ENCODE results near the gene NCKAP5. TPM values are rescaled to one million over a fixed set of nuclear protein-coding genes. Genes with fewer than 3 reads are reported as not detected.

NCKAP5 gene
- total RNA-seq, 1 donor from 2014 or later: not detected

DNA sequence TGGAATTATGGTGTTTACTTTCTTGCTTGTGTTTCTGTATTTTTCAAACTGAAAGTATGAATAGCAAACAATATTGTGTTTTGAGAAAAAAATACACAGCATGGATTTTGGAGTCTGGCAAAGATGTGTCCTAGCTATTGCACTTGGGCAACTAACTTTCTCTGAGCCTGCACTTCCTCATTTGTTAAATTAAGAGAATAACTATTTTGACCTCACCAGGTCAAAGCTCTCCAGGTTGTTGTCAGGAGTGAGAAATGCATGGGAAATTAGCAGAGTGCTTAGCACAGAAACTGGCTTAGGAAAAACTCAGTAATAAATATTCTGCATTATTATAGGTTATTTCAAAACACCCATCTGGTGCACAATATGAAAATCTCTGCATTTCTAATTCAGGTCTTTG lies 926.4 kb downstream of the NCKAP5 start:
- Mint-ChIP-seq H3K4me3 (no peak overlapping the region), H3K27ac (no peak overlapping the region), H3K4me1 (no peaks in the 10 kb centered on the region), H3K36me3 (ENCODE audit: low read depth) (no peaks in the 10 kb centered on the region), H3K27me3 (no peaks in the 10 kb centered on the region), H3K9me3 (no peaks in the 10 kb centered on the region)
- no peak for DNase-seq
- intact Hi-C loops (cut with micrococcal nuclease): no loop called here

DNA sequence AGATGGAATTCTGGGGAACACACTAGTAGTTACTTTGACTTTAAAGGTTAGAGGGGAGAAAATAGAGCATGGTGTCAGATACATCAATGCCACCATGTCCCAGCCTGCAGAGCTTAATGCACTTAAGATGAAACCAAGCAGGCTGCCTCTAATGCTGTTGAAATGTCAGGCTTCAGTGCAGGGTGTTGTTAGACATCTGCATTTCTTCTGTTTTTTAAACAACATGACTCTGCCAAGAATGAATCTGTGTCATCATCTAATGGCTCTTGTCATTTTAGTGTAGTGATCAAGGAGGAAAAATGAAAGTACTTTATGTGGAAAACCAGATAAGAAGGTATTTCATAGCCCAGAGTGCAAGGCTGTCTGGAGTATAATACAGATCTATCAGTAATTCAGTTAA lies 928.1 kb downstream of the NCKAP5 start:
- H3K27me3 Mint-ChIP-seq: no peaks in the 10 kb centered on the region
- H3K27ac Mint-ChIP-seq: no peak overlapping the region
- no peak for DNase-seq
- no peak overlapping the region for H3K4me3 Mint-ChIP-seq
- no peaks in the 10 kb centered on the region for H3K36me3 Mint-ChIP-seq (ENCODE audit: low read depth)
- H3K4me1 Mint-ChIP-seq: no peaks in the 10 kb centered on the region
- intact Hi-C loops (cut with micrococcal nuclease): no loop called here
- H3K9me3 Mint-ChIP-seq: no peaks in the 10 kb centered on the region

DNA sequence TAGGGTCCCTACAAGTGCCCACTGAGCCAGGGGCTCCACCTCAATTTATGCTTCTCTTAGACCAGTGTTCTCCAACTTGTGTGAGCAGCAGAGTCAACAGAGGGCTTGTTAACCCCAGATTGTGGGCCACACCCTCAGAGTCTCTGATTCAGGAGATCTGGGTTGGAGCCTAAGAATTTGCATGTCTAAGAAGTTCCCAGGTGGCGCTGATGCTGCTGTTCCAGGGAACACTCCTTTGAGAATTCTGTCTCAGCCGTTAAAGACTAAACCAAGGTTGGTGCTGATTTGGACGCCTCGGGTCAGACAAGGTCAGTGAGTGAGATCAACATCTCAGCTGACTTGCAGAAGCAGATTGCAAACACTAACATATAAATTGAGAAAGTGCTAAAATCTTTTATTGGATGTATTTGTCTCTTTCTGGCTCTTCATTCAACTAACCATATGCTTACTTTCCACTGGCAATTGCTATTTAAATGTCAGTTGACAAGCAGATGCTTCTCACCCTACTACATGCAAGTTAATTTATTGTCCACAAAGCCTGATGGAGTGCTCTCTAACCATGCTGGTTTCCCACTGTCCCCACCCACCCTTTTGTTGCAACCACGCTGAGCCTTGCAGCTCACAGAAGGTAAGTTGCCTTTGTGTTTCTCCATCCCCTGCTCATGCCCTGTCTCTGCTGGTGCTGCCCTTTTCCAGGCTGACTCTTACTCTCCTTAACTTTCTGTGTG lies 929.8 kb downstream of the NCKAP5 start:
- Mint-ChIP-seq H3K36me3 (ENCODE audit: low read depth) (no peaks in the 10 kb centered on the region), H3K4me1 (no peaks in the 10 kb centered on the region), H3K27me3 (no peaks in the 10 kb centered on the region), H3K4me3 (no peak overlapping the region), H3K9me3 (no peaks in the 10 kb centered on the region), H3K27ac (no peak overlapping the region)
- intact Hi-C loops (cut with micrococcal nuclease): no loop called here
- no peak for DNase-seq

DNA sequence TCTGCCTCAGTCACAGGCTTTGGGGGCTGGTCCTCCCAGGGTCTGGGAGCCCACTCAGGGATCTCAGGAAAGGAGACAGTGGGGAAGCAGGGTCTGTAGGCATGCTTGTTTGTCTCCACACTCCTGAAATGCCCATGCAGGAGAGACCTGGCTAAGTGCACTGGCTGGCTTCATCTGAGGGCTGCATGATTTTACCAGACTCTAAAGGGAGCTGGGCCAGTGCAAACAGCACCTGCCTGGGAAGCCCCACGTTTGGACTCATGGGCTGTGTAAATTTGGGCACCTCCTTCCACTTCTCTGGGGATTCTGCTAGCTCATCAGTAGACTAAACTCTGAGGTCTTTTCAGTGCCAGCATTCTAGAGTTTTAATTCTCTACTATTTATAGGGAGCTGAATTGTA lies 931.9 kb downstream of the NCKAP5 start:
- H3K4me3 Mint-ChIP-seq: no peak overlapping the region
- H3K27ac Mint-ChIP-seq: no peak overlapping the region
- no peaks in the 10 kb centered on the region for H3K4me1 Mint-ChIP-seq
- H3K27me3 Mint-ChIP-seq: no peaks in the 10 kb centered on the region
- no peak for DNase-seq
- no peaks in the 10 kb centered on the region for H3K36me3 Mint-ChIP-seq (ENCODE audit: low read depth)
- intact Hi-C loops (cut with micrococcal nuclease): no loop called here
- no peaks in the 10 kb centered on the region for H3K9me3 Mint-ChIP-seq

DNA sequence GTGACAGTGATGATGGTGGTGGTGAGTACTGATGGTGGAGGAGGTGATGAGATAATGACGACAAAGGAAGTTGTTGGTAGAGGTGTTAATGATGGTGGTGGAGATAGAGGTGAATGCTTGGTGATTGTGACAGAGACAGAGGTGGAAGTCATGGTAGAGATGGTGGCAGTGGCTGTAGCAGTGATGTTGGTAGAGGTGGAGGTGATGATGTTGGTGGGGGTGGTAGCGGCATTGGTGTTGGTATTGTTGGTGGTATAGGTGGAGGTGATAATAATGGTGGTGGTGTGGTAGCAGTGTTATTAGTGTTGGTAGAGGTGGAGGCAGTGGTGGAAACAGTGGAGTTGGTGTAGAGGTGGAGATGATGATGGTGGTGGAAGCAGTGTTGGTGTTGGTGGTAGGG lies 934.6 kb downstream of the NCKAP5 start:
- intact Hi-C loops (cut with micrococcal nuclease): no loop called here
- Mint-ChIP-seq H3K27ac (no peak overlapping the region), H3K4me3 (no peak overlapping the region), H3K36me3 (ENCODE audit: low read depth) (no peaks in the 10 kb centered on the region), H3K27me3 (no peaks in the 10 kb centered on the region), H3K4me1 (no peaks in the 10 kb centered on the region), H3K9me3 (no peaks in the 10 kb centered on the region)
- DNase-seq: no peak

DNA sequence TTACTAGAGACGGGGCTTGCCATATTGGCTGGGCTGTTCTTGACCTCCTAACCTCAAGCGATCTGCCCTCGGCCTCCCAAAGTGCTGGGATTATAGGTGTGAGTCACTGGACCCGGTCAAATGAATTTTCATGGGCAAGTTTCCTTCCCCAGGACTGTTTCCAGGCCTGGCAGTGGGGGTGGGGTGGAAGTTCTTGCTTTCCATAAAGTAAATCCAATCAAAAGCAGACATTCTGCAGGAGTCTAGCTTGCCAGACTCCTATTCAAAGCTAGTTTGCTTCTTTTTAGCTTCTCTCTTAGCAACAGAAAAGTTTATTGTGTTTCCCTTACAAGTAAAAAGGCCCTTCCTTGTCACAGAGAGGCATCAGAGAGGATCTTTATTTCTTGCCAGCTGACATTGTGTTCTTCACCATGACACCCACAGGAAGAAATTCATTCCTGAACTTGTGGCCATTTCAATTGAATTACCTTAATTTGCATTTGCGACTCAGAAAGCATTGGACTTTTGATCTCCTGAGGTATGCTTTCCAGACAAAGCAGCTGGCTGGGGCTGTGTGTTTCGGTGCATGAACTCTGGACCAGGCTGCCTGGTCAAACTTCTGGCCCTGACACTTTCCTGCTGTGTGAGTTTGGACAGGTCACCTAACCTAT lies 936.1 kb downstream of the NCKAP5 start:
- no peaks in the 10 kb centered on the region for H3K36me3 Mint-ChIP-seq (ENCODE audit: low read depth)
- no peaks in the 10 kb centered on the region for H3K27me3 Mint-ChIP-seq
- no peak overlapping the region for H3K27ac Mint-ChIP-seq
- DNase-seq: no peak
- no peaks in the 10 kb centered on the region for H3K4me1 Mint-ChIP-seq
- H3K9me3 Mint-ChIP-seq: no peaks in the 10 kb centered on the region
- H3K4me3 Mint-ChIP-seq: no peak overlapping the region
- intact Hi-C loops (cut with micrococcal nuclease): no loop called here

DNA sequence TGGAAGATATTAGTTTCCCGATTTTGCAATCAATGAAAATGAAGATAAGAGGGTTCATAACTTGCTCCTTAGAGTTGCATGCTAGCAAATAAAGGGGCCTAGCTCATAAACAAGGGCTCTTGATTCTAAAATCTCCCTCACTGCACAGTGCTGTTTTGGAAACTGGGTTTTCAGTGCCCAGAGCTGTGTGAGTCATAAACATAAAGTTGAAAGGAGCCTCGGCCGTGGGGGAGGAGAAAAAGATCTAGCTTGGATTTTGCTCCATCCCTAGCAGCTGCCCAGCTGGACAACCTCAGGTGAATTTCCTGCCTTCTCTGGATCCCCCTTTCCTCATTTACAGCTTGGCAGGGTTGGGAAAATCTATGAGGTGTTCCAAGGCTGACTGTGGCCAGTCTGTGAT lies 940.7 kb downstream of the NCKAP5 start:
- no peaks in the 10 kb centered on the region for H3K27me3 Mint-ChIP-seq
- no peaks in the 10 kb centered on the region for H3K4me1 Mint-ChIP-seq
- no peak overlapping the region for H3K27ac Mint-ChIP-seq
- H3K36me3 Mint-ChIP-seq (ENCODE audit: low read depth): no peaks in the 10 kb centered on the region
- H3K9me3 Mint-ChIP-seq: no peaks in the 10 kb centered on the region
- intact Hi-C loops (cut with micrococcal nuclease): no loop called here
- no peak for DNase-seq
- no peak overlapping the region for H3K4me3 Mint-ChIP-seq

DNA sequence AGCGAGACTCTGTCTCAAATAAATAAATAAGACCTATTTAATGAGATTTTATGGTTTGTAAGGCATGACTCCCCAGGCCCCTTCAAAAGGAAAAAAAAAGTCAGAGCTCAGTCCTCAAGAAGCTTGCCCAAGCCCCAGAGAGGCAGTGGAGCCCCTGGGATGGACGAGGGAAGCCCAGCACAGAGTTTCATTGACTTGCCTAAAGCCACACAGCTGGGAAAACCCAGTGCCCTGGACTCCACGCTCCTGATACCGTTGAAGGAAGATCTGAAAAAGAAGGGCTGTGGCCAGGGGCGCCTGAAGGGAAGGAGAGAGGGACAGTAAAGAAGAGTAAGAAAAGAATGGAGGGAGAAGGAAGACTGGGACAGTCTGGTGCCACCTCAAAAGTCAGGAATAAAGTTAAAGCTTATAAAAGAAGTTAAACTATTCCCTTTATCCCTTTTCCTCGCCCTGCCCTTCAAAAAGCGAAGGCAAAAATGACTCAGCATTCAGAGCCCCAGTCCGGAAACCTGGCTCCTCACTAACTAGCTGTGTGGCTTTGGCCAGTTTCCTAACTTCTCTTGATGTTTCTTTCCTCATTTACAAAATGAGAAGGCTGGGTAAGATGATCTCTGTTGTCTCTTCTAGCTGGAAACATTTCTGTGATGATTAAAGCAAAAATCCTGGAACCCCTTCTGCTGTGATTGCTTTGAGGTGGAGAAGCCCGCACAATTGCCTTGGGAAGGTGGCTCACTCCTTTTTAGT lies 945.0 kb downstream of the NCKAP5 start:
- no peaks in the 10 kb centered on the region for H3K9me3 Mint-ChIP-seq
- no peaks in the 10 kb centered on the region for H3K4me1 Mint-ChIP-seq
- no peaks in the 10 kb centered on the region for H3K36me3 Mint-ChIP-seq (ENCODE audit: low read depth)
- no peaks in the 10 kb centered on the region for H3K27me3 Mint-ChIP-seq
- DNase-seq: no peak
- H3K27ac Mint-ChIP-seq: no peak overlapping the region
- no peak overlapping the region for H3K4me3 Mint-ChIP-seq
- intact Hi-C loops (cut with micrococcal nuclease): no loop called here

Measured in activated CD4-positive, alpha-beta T cell treated with anti-CD3 and anti-CD28 coated beads, Interleukin-2, amount 10 ng/mL, durations not matched to agents 24 days and 14 days (primary cell).